Astrocyte (in vitro differentiated cells and primary cell): ENCODE results near the gene SFSWAP.

Experiments used
- CTCF ChIP-seq: IDR thresholded peaks from 2 replicates; pipeline ENCODE4 v1.5.1; 2011; ENCODE audit warnings: low read depth, mild to moderate bottlenecking, inconsistent platforms, low read length, moderate library complexity; ENCODE audit not compliant: insufficient read depth
- EZH2 ChIP-seq: IDR thresholded peaks from 2 replicates; pipeline ENCODE4 v1.6.1; 2012; ENCODE audit warnings: mild to moderate bottlenecking, low read length, inconsistent platforms; ENCODE audit not compliant: insufficient read depth

GRCh38 chr12:131808744-131809371 is 98.0 kb downstream of the SFSWAP start:
- TF ChIP-seq CTCF = no peak
- TF ChIP-seq EZH2 = no peak
